Measurements from ENCODE around the gene IKZF3. TPM values are rescaled to one million over a fixed set of nuclear protein-coding genes. Genes with fewer than 3 reads are reported as not detected.

Gene IKZF3
- polyA plus RNA-seq, 1 donor from 2014 or later, result not detected

- H3K9me3 ChIP-seq (ENCODE audit: low read length), result no peaks in the 10 kb centered on the region
- H3K9me2 ChIP-seq (ENCODE audit: insufficient read depth, low read length), result no peaks in the 10 kb centered on the region
- TF ChIP-seq TAF1 (IDR thresholded peaks at IDR 0.05; ENCODE audit: low read depth) (no peak), CTCF (IDR thresholded peaks at IDR 0.05; ENCODE audit: poor library complexity, severe bottlenecking) (no peak), SMC3 (conservative IDR thresholded peaks at IDR 0.05; ENCODE audit: poor library complexity) (no peak), MXI1 (conservative IDR thresholded peaks at IDR 0.05; ENCODE audit: poor library complexity, severe bottlenecking) (no peak), POLR2AphosphoS5 (IDR thresholded peaks at IDR 0.05) (no peak), RAD21 (conservative IDR thresholded peaks at IDR 0.05) (no peak), EP300 (conservative IDR thresholded peaks at IDR 0.05; ENCODE audit: poor library complexity, severe bottlenecking) (no peak), EZH2 (IDR thresholded peaks at IDR 0.05; ENCODE audit: borderline replicate concordance, insufficient read depth, low read length, poor library complexity, severe bottlenecking) (no peak), REST (IDR thresholded peaks at IDR 0.05; ENCODE audit: borderline replicate concordance) (no peak)
- H4K20me1 ChIP-seq (ENCODE audit: insufficient read depth), result no peaks in the 10 kb centered on the region
- H3K27me3 ChIP-seq (ENCODE audit: insufficient read depth, low read depth, low read length), result peaks cover 4% of the 10 kb centered on the region
- H3K9ac ChIP-seq (ENCODE audit: low read length), result no peak overlapping the region
- no peak overlapping the region for H3K4me2 ChIP-seq (ENCODE audit: low read length)
- H2AFZ ChIP-seq (ENCODE audit: low read depth, low read length), result no peak overlapping the region
- no peaks in the 10 kb centered on the region for H3F3A ChIP-seq (ENCODE audit: insufficient read depth, low read length, poor library complexity, severe bottlenecking)
- no peaks in the 10 kb centered on the region for H3K36me3 ChIP-seq (ENCODE audit: insufficient read depth, low read length)
- H3K4me3 ChIP-seq (ENCODE audit: low read length), result no peak overlapping the region
- H3K27ac ChIP-seq (ENCODE audit: low read length), result no peak overlapping the region
- no peaks in the 10 kb centered on the region for H3K79me2 ChIP-seq (replicated peaks; ENCODE audit: insufficient read depth, low read length)
These were observed 7.7 kb upstream of the IKZF3 start for GRCh38 chr17:39871801-39872200.

GRCh38 chr17:39870776-39871175, 6.7 kb upstream of the IKZF3 start:
- no peak overlapping the region for H3K4me2 ChIP-seq (ENCODE audit: low read length)
- H3K9ac ChIP-seq (ENCODE audit: low read length), result no peak overlapping the region
- no peaks in the 10 kb centered on the region for H3K9me3 ChIP-seq (ENCODE audit: low read length)
- H3K27me3 ChIP-seq (ENCODE audit: insufficient read depth, low read depth, low read length), result peaks cover 14% of the 10 kb centered on the region
- H3K4me3 ChIP-seq (ENCODE audit: low read length), result no peak overlapping the region
- H3F3A ChIP-seq (ENCODE audit: insufficient read depth, low read length, poor library complexity, severe bottlenecking), result no peaks in the 10 kb centered on the region
- no peaks in the 10 kb centered on the region for H3K36me3 ChIP-seq (ENCODE audit: insufficient read depth, low read length)
- no peak overlapping the region for H3K27ac ChIP-seq (ENCODE audit: low read length)
- H4K20me1 ChIP-seq (ENCODE audit: insufficient read depth), result no peaks in the 10 kb centered on the region
- no peak for TF ChIP-seq SMC3 (conservative IDR thresholded peaks at IDR 0.05; ENCODE audit: poor library complexity)
- no peak for TF ChIP-seq TAF1 (IDR thresholded peaks at IDR 0.05; ENCODE audit: low read depth)
- TF ChIP-seq RAD21 (conservative IDR thresholded peaks at IDR 0.05), result no peak
- TF ChIP-seq POLR2AphosphoS5 (IDR thresholded peaks at IDR 0.05), result no peak
- TF ChIP-seq EP300 (conservative IDR thresholded peaks at IDR 0.05; ENCODE audit: poor library complexity, severe bottlenecking), result no peak
- TF ChIP-seq CTCF (IDR thresholded peaks at IDR 0.05; ENCODE audit: poor library complexity, severe bottlenecking), result no peak
- TF ChIP-seq EZH2 (IDR thresholded peaks at IDR 0.05; ENCODE audit: borderline replicate concordance, insufficient read depth, low read length, poor library complexity, severe bottlenecking), result no peak
- TF ChIP-seq REST (IDR thresholded peaks at IDR 0.05; ENCODE audit: borderline replicate concordance), result no peak
- TF ChIP-seq MXI1 (conservative IDR thresholded peaks at IDR 0.05; ENCODE audit: poor library complexity, severe bottlenecking), result no peak
- H2AFZ ChIP-seq (ENCODE audit: low read depth, low read length), result no peak overlapping the region
- H3K79me2 ChIP-seq (replicated peaks; ENCODE audit: insufficient read depth, low read length), result no peaks in the 10 kb centered on the region
- no peaks in the 10 kb centered on the region for H3K9me2 ChIP-seq (ENCODE audit: insufficient read depth, low read length)

Measured in neural cell (in vitro differentiated cells).